ENCODE results near the gene RAD21L1. TPM values are rescaled to one million over a fixed set of nuclear protein-coding genes. Genes with fewer than 3 reads are reported as not detected.

RAD21L1 gene
- total and polyA plus RNA-seq, 2 of the 8 experiments (the other 6 are each of a cell fraction or from before 2014, with no cell fraction given), result 0.06 to 0.26 TPM

DNA sequence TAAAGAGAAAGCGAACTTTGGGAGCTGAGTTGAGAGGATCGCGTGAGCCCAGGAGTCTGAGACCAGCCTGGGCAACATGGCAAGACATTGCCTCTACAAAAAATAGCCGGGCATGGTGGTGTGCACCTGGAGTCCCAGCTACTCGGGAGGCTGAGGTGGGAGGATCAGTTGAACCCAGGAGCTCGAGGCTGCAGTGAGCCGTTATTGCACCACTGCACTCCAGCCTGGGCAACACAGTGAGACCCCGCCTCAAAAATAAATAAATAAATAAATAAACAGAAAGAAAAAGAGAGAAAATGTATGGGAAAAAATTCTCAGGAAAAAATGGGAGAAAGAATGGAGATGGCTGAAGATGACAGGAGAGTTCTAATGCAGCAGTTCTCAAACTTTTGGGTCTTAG lies 20.0 kb upstream of the RAD21L1 start:
- no peak overlapping the region for H2BK120ac ChIP-seq (replicated peaks; ENCODE audit: low read depth, low read length)
- H3K9ac ChIP-seq (replicated peaks in 1 of 4; ENCODE audit: extremely low read depth in 1 of 4, low read depth in 3 of 4, low read length in 3 of 4), result no peak overlapping the region
- CTCF ChIA-PET (ENCODE audit: partially characterized antibody), result interaction anchor here (0.7 to 11.9 kb wide), 4 partner anchors 14 to 27 kb away, joined by 3 to 101 read pairs (median 3); no protein-coding TSS in a partner anchor
- no peaks in the 10 kb centered on the region for H3K79me1 ChIP-seq (ENCODE audit: low read depth, low read length)
- POLR2A ChIA-PET (ENCODE audit: partially characterized antibody), result interaction anchor here (1.3 kb wide), 1 partner anchor 10 kb away, joined by 3 read pairs; no protein-coding TSS in a partner anchor
- H2BK12ac ChIP-seq (ENCODE audit: low read depth, low read length), result no peak overlapping the region
- H3K4me2 ChIP-seq (ENCODE audit: insufficient read depth in 1 of 2, low read depth in 2 of 2, low read length in 2 of 2), result no peak overlapping the region
- no peaks in the 10 kb centered on the region for H3K9me3 ChIP-seq (ENCODE audit: insufficient read depth in 2 of 2, low read depth in 1 of 2, low read length in 1 of 2)
- no peak overlapping the region for H4K5ac ChIP-seq (ENCODE audit: insufficient read length, low read depth, low read length)
- FAIRE-seq (no peak), DNase-seq (ENCODE audit: low read depth in 1 of 2, low spot score in 2 of 2) (peak in 1 of 2 experiments; percentile 13)
- H2AK5ac ChIP-seq (ENCODE audit: low read depth, low read length), result no peak overlapping the region
- no peak overlapping the region for H4K91ac ChIP-seq (replicated peaks; ENCODE audit: insufficient read length, low read length)
- H3K36me3 ChIP-seq (ENCODE audit: control insufficient read depth in 2 of 4, insufficient read depth in 4 of 4, low read length in 3 of 4), result no peaks in the 10 kb centered on the region
- H3K4ac ChIP-seq (replicated peaks; ENCODE audit: insufficient read length, low read depth, low read length), result no peak overlapping the region
- no peak overlapping the region for H2BK15ac ChIP-seq (ENCODE audit: low read length)
- H4K8ac ChIP-seq (ENCODE audit: extremely low read depth, insufficient read depth, low read length), result no peak overlapping the region
- H2BK5ac ChIP-seq (ENCODE audit: low read depth, low read length), result no peak overlapping the region
- H3K27ac ChIP-seq (ENCODE audit: low read depth, low read length), result no peak overlapping the region
- H3K23me2 ChIP-seq (ENCODE audit: low read depth, low read length), result no peaks in the 10 kb centered on the region
- H3K4me3 ChIP-seq (ENCODE audit: extremely low read depth in 1 of 4, insufficient read depth in 2 of 4, low read depth in 3 of 4, low read length in 4 of 4), result no peak overlapping the region
- no peak overlapping the region for H2AFZ ChIP-seq (ENCODE audit: low read length)
- no peak overlapping the region for H3K56ac ChIP-seq (replicated peaks; ENCODE audit: insufficient read length, low read depth, low read length)
- no peak overlapping the region for H3K14ac ChIP-seq (ENCODE audit: insufficient read length)
- no peaks in the 10 kb centered on the region for H4K20me1 ChIP-seq (replicated peaks in 1 of 2; ENCODE audit: control insufficient read depth in 1 of 2, insufficient read depth in 2 of 2, low read length in 2 of 2)
- 88% methylated on average over 8 of the region's 8 CpGs; no CpG with 5 or more reads in 1 of the 2 experiments for WGBS, 2 experiments (ENCODE audit: extremely low coverage in 1 of 2, insufficient coverage in 1 of 2, insufficient read length in 1 of 2, insufficient replicate concordance in 2 of 2, low coverage in 1 of 2, low lambda C conversion rate in 2 of 2, missing lambda C conversion rate in 1 of 2)
- no peak overlapping the region for H3K23ac ChIP-seq (ENCODE audit: insufficient read length)
- H3K4me1 ChIP-seq (replicated peaks in 1 of 4; ENCODE audit: control insufficient read depth in 3 of 4, insufficient read depth in 4 of 4, low read length in 3 of 4), result no peaks in the 10 kb centered on the region
- H3K27me3 ChIP-seq (replicated peaks in 1 of 4; ENCODE audit: control insufficient read depth in 3 of 4, extremely low read depth in 1 of 4, insufficient read depth in 3 of 4, low read length in 3 of 4), result no peaks in the 10 kb centered on the region; a peak in 1 of 7 replicates
- no peak overlapping the region for H2BK20ac ChIP-seq (ENCODE audit: low read length)
- no peak overlapping the region for H3K18ac ChIP-seq (ENCODE audit: extremely low read depth, low read length)
- no peaks in the 10 kb centered on the region for H3K79me2 ChIP-seq (ENCODE audit: control insufficient read depth in 1 of 2, insufficient read depth in 2 of 2, low read length in 2 of 2)
- no peak for TF ChIP-seq KDM1A (IDR thresholded peaks at IDR 0.05; ENCODE audit: borderline replicate concordance, low read length)
- no peak for TF ChIP-seq POLR2AphosphoS5 (IDR thresholded peaks at IDR 0.05; ENCODE audit: low read depth, low read length)
- TF ChIP-seq BACH1 (IDR thresholded peaks at IDR 0.05; ENCODE audit: low read length), result no peak
- TF ChIP-seq SUZ12 (IDR thresholded peaks at IDR 0.05; ENCODE audit: low read length), result no peak
- no peak for TF ChIP-seq CHD1 (IDR thresholded peaks at IDR 0.05; ENCODE audit: low read depth, low read length)
- no peak for TF ChIP-seq SRF (IDR thresholded peaks at IDR 0.05; ENCODE audit: low read depth, low read length)
- TF ChIP-seq JUND (IDR thresholded peaks at IDR 0.05; ENCODE audit: low read length), result no peak
- TF ChIP-seq POU5F1 (IDR thresholded peaks at IDR 0.05; ENCODE audit: low read depth, low read length), result no peak
- TF ChIP-seq YY1 (IDR thresholded peaks at IDR 0.05; ENCODE audit: low read depth, low read length), result no peak
- TF ChIP-seq TAF1 (IDR thresholded peaks at IDR 0.05; ENCODE audit: low read depth, low read length), result no peak
- TF ChIP-seq EP300 (IDR thresholded peaks at IDR 0.05; ENCODE audit: borderline replicate concordance in 1 of 2, low read depth in 2 of 2, low read length in 2 of 2), result no peak
- TF ChIP-seq SAP30 (IDR thresholded peaks at IDR 0.05; ENCODE audit: insufficient read depth, insufficient replicate concordance, low read length), result no peak
- TF ChIP-seq RXRA (IDR thresholded peaks at IDR 0.05; ENCODE audit: insufficient read depth, low read depth, low read length), result no peak

Measured in H1 (cell line).